Measurements from ENCODE around the gene TNFSF4. TPM values are rescaled to one million over a fixed set of nuclear protein-coding genes. Genes with fewer than 3 reads are reported as not detected.

The TNFSF4 gene
- polyA plus RNA-seq, 10 donors: 1.3 to 2.9 (median 1.8) TPM

DNA sequence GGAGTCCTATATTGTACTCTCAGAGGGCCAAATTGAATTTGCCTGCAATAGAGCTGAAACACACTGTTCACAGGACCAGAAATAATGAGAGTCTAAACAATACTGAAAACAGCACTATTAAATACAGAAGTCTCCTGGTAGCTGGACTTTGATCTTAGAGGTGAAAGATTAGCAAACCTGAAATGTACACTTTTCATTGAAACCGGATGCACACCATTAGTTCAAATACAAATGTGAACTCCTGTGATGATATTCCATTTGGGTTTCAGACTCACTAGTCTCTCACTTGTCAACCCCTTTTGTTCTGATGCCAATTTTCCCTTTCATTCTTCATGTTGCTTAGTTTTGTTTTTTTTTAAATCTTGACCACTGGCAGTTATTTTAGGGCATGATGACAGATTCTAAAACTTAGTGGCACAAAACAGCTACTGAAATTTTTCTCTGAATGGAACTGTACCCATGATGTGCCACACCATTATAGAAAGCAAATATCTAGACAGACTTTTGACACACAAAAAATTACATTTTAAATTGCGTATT is 5.9 kb upstream of the TNFSF4 start:
- no peak for DNase-seq

DNA sequence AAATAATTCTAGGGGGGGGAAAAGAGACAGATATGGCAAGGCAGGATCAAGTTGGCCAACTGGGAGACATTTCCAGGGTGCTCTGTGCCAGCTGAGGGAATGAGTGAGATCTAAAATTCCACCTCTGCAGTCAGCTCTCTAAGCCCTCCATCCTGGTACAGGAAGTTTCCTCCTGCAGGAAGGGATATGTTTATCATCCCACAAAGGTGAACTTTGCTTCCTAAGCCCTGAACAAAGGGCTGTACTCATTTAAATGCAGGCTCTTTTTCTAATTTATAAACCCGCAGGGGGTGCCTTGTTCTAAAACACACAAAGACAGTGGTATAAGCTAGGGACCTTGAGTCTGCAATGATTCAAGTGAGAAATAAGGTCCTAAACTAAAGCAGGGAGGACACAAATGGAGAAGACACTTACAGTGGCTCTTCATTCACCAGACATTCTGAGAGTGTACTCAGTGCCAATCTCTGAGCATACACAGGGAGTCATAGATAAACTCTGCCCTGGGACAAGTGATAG is 3.6 kb upstream of the TNFSF4 start:
- no peak for DNase-seq

DNA sequence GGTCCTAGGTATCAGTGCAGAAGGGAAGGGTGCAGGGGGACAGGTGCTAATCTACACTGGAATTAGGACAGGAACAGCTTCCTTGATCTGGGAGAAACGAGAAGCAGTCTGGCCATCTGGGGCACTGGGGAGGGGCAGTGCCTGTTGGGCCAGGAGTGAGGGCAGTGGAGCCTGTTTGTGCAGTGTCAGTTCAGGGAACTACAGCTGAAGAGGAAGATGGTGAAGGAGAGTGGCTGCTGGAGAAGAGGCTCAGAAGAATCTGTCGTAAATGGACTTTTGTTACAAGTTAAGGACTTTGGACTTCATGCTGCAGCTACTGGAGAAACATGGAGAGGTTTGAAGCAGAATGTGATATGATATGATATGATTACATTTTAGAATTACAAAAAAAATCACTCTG is 3.2 kb upstream of the TNFSF4 start:
- DNase-seq: no peak

DNA sequence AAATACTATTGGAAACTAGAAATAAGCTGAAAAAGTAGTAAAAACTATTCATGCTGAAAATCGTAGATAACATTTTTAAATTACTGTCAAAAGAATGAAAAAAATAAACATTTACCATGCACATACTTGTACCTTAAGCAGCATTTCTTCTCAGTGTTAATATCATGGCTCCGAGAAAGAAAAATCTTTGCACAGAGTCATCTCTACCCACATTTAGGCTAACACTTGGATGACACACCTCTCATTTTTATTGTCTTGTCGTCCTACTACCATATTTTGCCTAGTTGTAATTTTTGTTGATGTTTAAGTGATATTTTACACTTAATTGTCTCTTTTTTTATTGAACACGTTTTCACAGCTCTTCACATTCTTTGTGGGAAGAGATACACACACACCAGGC is 1.7 kb upstream of the TNFSF4 start:
- no peak for DNase-seq

DNA sequence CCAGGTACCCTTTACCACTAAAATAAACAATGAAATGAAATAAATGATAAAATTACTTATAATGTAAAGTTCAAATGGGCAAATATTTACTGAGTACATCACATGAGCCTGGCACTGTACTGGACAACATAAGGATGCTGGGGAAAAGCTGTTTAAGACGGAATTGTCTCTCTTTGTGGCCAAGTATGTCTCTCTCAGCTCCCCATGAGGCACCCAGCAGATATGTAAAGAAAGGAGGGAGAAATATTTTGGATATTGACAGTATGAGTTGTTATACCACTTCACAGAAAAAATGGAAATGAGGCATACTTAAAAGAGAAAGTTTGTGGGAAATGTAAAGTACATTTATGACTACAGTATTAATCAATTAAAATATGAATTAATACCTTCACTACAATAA is 1.0 kb upstream of the TNFSF4 start:
- no peak for DNase-seq

DNA sequence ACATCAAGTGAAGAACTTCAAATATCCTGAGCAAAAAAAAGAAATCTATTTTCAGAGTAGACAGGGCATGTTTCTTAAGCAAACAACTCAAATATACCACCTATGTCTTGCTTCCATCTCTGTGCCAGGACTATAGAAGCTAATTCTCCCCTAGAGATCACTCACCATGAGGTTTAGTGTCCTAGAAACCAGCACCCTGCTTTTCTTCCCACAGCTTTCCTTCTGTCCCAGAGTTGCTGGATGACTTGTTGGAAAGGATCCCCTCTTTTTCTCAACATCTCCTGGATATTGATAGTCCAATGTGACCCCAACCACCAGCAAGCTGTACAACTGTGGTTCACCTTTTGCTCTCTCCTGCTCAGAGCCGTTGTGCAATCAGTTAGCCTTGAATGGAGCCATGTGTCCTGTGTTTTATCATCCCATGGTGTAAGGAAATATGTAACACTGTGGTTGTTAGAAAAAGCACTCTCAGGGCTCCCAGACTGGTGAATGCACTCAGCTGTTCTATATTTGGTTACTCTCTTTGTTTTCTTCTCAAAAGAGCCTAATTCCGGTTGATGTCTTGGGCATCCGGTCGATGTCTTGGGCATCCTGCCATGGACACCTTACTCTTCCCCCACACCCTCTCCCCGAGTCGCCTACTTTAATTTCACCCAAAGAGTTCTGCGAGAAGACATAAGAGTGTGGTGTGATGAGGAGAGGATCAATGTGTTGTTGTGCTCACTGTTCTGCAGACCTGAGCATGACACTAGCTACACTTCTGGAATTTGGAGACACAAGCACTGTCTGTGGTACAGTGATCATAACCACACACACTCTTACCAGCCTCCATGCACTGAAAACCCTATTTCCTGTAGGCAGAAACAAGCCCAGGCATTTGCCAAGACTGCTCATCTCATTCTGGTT is 1.7 kb downstream of the TNFSF4 start:
- DNase-seq: no peak

DNA sequence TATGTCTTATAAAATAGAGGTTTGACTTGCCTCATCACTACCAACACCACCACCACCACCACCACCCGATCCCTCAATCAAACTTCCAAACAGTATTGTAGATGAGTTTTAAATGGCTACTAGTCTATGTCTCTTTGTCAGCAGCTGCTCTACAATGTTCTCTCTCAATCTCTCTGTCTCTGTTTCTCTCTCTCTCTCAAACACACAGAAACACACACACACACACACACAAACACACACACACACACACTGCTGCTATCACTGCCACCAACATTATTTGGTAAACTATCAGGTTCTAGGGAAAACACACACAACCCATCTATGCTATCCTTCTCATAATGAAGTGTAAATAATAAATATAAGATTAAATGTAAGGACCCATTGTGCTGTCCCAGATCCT is 2.4 kb downstream of the TNFSF4 start:
- no peak for DNase-seq

DNA sequence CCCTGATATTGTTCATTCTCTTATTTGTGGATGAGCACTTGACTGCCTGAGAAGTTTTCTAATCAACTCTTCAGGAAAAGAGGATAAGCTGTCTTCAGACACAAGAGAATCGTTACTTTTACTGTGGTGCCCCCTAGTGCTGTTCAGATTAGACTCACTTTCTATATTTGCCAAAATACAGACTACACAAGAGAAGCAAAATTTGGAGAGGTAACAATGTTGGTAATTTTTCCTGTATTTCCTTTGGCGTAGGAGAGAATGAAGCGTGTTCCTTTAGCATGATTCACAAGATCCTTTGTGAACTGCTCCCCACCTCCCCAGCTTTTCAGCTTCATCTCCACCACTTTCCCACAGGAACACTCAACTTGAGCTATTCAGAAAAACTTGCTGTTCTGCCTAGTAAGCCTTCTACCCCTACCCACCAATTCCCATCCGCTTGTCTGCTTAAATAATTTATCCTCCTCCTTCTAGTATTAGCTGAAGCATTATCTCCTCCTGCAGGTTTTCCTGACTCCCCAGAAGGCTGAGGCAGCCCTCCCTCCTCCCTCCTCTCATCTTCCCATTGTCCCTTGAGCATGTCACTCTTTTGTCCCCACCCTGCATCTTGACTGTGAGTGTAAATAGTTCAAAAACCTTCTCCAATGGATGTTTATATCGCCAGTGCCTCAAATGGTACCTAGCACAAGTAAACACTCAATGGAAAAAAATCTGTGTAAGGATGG is 4.5 kb downstream of the TNFSF4 start:
- DNase-seq: peak; percentile 60 to 76 (median 70)

DNA sequence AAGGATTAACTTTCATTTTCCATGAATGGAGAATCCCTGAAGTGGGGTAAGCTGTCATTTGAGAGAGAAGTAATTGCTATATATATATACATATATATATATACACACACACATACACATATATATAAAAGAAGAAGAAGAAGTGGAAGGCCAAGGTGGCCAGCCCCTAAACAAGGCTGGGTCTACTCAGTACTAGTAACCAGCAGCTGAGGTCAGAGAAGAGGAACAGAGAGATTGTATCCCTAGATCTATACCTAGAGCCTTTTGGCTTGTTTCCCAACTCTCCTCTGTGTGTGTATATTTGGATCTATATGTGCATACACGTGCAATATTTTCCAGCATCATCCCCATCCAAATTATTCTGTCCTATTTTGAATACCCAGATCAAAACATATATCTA is 5.2 kb downstream of the TNFSF4 start:
- DNase-seq: peak in 1 of 3 donors; percentile 18

DNA sequence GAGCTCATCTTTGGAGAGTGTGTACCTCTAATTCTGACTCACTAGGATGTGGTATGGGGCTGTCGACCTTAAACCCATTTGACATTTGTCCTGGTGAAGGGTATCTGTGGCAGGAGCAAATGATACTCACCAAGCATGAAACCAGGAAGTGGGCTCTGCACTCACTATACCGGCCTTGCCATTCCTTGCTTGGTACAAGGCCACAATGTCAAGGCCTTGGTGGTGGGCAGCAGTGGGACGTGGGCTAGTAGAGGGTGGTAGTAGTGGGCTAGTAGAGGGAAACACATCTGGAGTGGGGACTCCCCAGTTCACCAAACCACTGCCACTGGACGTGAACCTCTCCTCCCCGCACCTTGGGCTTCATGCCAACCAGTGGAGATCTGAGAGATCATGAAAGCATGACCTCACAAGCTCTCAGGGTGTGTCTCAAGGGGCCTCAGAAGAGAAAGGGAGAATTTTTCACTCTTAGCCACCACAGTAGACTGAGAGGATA is 11.5 kb downstream of the TNFSF4 start:
- DNase-seq: no peak

DNA sequence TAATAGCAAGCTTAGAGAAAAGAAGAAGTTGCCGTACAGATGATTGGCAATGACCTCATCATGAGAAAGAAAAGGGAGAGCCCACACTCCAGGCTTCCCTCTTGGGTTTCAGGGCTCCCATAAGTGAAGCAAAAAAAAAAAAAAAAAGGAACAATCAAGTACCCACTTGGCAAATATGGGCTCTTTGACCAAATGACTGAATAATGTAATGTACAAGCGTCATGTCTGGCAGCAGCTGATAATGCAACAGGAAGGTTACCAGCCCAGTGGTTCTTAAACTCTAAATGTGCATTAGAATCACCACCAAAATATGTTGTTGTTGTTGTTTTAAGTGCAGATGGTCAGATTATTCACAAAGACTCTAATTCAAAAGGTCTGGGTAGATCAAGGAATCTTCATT is 13.5 kb downstream of the TNFSF4 start:
- DNase-seq: no peak

DNA sequence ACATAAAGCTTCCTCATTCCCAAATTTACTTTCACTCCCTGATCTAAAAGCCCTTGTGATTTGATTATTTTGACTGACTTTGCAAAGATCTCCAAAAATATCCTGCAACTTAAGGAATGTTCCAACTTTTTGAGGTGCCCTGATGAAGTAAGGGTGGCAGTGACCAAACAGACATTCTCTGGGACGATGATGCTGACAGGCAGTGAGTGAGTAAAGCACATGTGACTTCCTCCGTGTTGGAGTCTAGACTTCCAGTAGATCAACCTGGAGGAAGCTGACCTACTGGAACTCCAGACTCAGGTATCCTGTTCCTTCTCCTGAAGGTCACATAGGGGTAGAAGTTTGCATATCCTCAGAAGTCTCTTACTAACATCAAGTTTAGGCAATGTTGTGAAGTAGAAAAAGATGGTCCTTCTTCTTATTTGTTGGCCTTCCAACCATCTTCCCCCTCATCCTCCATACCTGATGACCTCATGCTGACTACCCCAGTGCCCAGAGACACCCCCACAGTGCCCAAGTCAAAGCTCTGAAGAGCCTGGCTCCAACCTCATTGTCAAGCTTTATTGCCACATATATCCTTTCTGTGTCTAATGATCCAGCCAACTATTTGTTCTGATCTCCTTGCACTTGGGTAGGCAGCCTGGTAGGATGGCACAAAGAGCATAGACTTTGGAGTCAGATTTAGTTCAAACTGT is 16.0 kb downstream of the TNFSF4 start:
- DNase-seq: peak in 1 of 3 donors; percentile 10

DNA sequence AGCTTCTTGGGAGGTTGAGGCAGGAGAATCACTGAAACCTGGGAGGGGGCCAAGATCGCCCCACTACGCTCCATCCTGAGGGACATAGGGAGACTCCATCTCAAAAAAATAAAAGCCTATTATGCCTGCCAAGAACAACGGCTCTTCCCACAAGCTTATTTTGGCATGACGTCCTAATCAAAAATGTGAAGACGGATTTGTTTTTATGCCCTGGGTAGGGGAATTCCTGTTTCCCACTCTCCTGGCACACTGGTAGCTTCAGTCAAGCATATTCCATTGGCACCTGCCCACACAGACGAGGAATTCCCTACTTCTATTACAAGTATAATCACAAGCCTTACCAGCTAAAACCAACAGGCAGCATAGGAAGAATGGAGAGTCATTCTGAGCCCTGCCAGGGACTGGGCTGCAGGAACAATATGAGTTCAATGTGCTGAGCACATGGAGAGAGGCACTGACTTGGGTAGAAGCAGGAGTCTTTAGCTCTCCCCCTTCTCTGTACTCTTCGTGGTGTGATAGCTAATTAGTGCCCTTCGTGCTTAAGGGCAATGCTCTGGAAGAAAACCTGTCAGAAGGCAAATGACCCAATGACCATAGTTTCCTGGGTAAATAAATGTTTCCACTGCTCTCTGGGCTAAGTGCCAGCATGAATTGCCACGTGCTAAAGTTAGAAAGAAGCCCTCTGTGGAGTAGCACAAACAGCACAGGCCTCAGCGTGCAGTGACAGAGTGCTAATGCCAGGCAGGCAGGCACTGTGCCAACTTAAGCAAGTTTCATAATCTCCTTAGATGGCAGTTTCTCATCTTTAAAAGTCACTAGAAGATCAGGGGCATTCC is 16.8 kb downstream of the TNFSF4 start:
- DNase-seq: peak; percentile 65 to 80 (median 80)

DNA sequence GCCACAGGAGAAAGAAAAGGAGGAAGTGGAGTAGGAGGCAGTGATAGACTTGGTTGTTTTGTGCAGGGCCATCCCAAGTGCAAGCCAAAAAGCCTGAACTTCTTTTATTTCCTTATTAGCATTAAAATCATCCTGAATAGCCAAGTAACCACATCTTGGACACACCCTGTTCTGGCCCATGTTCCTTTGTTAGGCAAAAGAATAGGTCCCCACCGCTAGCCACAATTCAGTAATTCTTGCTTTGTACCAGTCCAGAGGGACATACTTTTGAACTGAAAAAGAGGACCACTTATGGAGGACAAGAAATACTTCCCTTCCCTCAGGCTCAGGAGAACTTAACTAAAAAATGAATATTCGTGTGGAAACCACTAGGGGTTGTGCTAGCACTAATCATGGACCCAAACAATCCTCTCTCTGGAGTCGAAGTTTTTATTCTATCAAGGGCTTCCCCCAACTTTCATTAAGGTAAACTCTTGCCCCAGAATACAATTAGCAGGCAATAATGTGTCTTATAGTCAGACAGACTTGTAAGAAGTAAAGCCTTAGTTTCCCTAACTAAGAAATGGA is 19.4 kb downstream of the TNFSF4 start:
- DNase-seq: no peak

DNA sequence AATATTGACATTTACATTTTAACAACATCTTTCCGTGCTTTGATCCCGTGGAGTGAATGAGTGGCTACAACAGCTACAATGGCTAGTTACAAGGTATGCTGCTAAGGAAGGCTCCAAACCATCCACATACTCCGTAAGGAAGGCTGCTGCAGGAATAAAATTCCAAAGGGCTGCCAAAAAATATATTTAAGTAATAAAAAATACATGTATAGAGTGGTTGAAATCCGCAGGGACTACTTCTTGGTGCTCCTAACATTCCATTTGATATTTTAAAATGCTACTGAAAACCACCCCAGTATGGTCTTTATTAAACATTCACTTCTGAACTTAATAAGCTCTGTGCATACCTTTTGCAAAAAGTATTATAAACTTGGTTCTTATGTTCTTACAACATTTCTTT is 25.3 kb downstream of the TNFSF4 start:
- DNase-seq: no peak

DNA sequence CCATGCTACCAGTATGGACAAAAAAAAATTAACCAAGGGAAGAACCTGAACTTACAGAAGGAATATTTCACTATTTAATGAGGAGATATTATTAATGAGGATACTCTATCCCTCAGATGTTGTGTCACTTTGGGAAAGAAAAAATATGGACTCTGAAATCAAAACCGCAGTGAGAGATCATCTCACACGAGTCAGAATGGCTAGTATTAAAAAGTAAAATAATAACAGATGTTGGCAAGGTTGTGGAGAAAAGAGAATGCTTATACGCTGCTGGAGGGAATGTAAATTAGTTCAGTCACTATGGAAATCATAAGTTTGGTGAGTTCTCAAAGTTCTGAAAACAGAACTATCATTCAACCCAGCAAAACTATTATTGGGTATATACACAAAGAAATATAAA is 30.9 kb downstream of the TNFSF4 start:
- no peak for DNase-seq

DNA sequence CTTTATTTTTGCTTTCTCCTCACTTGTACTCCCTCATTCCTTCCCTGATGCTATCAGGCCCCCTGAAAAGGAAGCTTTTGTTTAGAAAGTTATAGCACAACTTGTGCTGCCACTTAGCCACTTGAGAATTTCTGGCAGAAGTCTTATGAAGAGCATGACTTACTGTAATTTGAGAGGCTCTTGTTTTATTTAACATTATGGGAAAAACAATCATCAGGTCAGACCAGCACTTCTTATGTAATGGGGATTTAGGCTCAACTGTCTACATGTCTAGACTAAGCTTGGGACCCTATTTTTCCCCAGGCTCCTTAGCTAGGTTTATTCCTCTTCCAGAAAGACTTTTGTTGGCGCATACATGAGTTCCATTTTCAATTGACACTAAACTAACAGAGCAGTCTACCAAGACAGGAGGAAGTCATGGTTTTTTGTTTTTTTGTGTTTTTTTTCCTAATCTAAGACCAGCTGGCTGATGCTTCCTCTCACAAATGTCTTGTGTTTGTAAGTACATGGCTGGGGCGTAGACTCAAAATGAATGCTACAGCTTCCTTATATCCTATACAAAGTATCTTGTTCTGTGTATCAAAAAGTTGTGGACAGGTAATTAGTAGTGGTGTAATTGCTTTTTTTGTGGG is 31.5 kb downstream of the TNFSF4 start:
- DNase-seq: no peak

DNA sequence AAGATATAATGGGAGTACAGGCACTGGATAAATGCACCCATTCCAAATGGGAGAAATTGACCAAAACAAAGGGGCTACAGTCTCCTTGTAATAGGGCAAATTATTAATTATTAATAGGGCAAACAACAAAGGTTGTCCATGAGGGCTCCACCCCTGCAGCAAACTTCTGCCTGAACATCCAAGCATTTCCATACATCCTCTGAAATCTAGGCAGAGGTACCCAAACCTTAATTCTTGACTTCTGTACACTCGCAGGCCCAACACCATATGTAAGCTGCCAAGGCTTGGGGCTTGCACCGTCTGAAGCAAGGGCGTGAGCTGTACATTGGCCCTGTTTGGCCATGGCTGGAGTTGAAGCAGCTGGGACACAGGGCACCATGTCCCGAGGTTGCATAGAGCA is 33.7 kb downstream of the TNFSF4 start:
- no peak for DNase-seq

DNA sequence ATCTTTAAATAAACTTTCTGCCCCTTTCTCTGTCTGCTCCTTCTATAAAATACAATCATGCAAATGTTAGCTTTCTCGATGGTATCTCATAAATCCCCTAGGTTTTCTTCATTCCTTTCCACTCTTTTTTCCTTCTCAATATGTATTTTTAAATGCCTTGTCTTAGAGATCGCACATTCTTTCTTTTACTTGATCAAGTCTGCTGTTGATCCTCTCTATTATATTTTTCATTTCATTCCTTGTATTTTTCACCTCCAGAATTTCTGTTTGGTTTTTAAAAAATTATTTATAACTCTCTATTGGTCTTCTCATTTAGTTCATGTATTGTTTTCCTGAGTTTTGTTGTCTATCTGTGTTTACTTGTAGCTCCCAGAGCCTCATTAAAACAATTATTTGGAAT is 36.0 kb downstream of the TNFSF4 start:
- DNase-seq: no peak

DNA sequence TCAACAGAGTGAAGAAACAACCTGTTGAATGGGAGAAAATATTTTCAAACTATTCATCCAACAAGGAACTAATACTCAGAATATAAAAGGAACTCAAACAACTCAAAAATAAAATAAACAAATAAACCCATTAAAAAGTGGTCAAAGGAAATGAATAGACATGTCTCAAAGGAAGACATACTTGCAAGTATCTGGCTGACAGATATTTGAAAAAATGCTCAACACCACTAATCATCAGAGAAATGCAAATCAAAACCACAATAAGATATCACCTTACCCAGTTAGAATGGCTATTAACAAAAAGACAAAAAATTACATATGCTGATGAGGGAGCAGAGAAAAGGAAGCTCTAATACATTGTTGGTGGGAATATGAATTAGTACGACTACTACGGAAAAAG is 38.2 kb downstream of the TNFSF4 start:
- no peak for DNase-seq

Data from muscle of back (tissue), 11 donors.